Psoas muscle (tissue), 8 donors: ENCODE data around the gene CDC42EP2. TPM values are rescaled to one million over a fixed set of nuclear protein-coding genes. Genes with fewer than 3 reads are reported as not detected.
"Not testable (repeated sequence)": the region's sequence is repeated elsewhere in the genome, so short reads cannot be mapped to it uniquely, and the experiment has no call there.

ENCODE experiments used
- ATAC-seq, 4 donors: fragments of 200-7000 bp; cut with Tn5 transposase; one replicate each; pipeline ENCODE4 v1.9.1; 2020; ENCODE audit warnings: moderate library complexity in 3 of 4, mild to moderate bottlenecking in 2 of 4
- DNase-seq, 2 donors: peaks; one replicate each; pipeline ENCODE4 v3.0.0-alpha.2; 2020
- H3K27ac ChIP-seq: fragments of 200-600 bp; one replicate; pipeline ENCODE4 v1.8.0; 2022
- H3K27me3 ChIP-seq, 3 donors: fragments of 200-600 bp in 1 of 3; one replicate each; pipeline versions ENCODE4 v1.6.1 to v1.8.0; 2013 to 2022; ENCODE audit warnings: low read length in 2 of 3, mild to moderate bottlenecking in 2 of 3, moderate library complexity in 1 of 3; ENCODE audit not compliant: insufficient read depth in 3 of 3
- H3K36me3 ChIP-seq, 2 donors: fragments of 200-600 bp in 1 of 2; one replicate each; pipeline versions ENCODE4 v1.6.1 to v1.8.0; 2013 to 2022; ENCODE audit warnings: low read depth in 1 of 2, mild to moderate bottlenecking in 1 of 2, moderate library complexity in 1 of 2; ENCODE audit not compliant: insufficient read depth in 1 of 2
- H3K4me1 ChIP-seq: fragments of 200-600 bp; one replicate; pipeline ENCODE4 v1.8.0; 2022
- H3K4me3 ChIP-seq: fragments of 200-600 bp; one replicate; pipeline ENCODE4 v1.8.0; 2022; ENCODE audit warnings: mild to moderate bottlenecking
- H3K9me3 ChIP-seq: fragments of 200-600 bp; one replicate; pipeline ENCODE4 v1.8.0; 2022
- CTCF ChIP-seq: fragments of 200-600 bp; IDR thresholded peaks from one replicate; pipeline ENCODE4 v1.8.0; 2022; ENCODE audit warnings: antibody characterized with exemption
- WGBS, 3 donors: extraction: QIAGEN DNeasy Blood & Tissue Kit; methylation state at CpG; one replicate each; pipeline versions ENCODE4 v1.1.6 to v1.1.7; 2013; 5-methylcytosine and 5-hydroxymethylcytosine counted together
- intact Hi-C, 2 donors: fragments of 100-400 bp; cut with DNase I; formaldehyde crosslinking; loops; one replicate each; pipeline versions ENCODE4 v1.11.0 to v1.14.2; 2022
- polyA plus RNA-seq, 3 donors: library from polyadenylated mRNA; stranded (reverse); fragments of 200-250 nt; gene quantifications; one replicate each; pipeline ENCODE4 v1.2.3, GENCODE V29; 2013
- total RNA-seq, 4 donors: library from RNA; stranded (reverse); fragmentation: NEBNext Ultra II Directional in 2 of 4; extraction: Animal tissue kit (Norgen Biotek cat#: 25700) in 2 of 4; gene quantifications; one replicate each; pipeline versions ENCODE4 v1.2.1 to v1.2.4, GENCODE V29; 2021 to 2023
- donor health status: healthy with polysubstance abuse.
- donor health status: DM: no; HTN: no; CAD: no; lungs with moderate emphysema.
- donor health status: Bipolar disorder and iron deficiency.
- donor health status: healthy.
- donor health status: DM: yes; HTN: yes; CAD: no.
- donor health status: DM: no; HTN: no; CAD: no.
- donor health status: DM: no; HTN: no; CAD: no.
- donor health status: DM: yes; HTN: yes; CAD: no.

Gene CDC42EP2
- total and polyA plus RNA-seq, 7 donors = 2.7 to 7.3 (median 5.9) TPM

- intact Hi-C loops = no loop called here
- no peaks in the 10 kb centered on the region for H3K9me3 ChIP-seq
- no peak overlapping the region for H3K27ac ChIP-seq
- WGBS, 3 donors = 82 to 83% (median 82%) methylated on average over 4 of the region's 4 CpGs
- no peaks in the 10 kb centered on the region for H3K27me3 ChIP-seq
- no peak overlapping the region for H3K4me3 ChIP-seq
- H3K36me3 ChIP-seq = peaks cover 0 to 18% of the 10 kb centered on the region in 2 donors
- H3K4me1 ChIP-seq = peaks cover 13% of the 10 kb centered on the region
- TF ChIP-seq CTCF = no peak
- ATAC-seq (no peak), DNase-seq (no peak)
These were observed 10.8 kb downstream of the CDC42EP2 start for GRCh38 chr11:65325435-65325834.

- no peaks in the 10 kb centered on the region for H3K9me3 ChIP-seq
- intact Hi-C loops = no loop called here
- DNase-seq = no peak
- peaks cover 0 to 2% of the 10 kb centered on the region in 2 donors for H3K36me3 ChIP-seq
- WGBS, 3 donors = 84 to 92% (median 86%) methylated on average over 8 of the region's 8 CpGs
- TF ChIP-seq CTCF = no peak
- peaks cover 9% of the 10 kb centered on the region for H3K4me1 ChIP-seq
- H3K27me3 ChIP-seq = no peaks in the 10 kb centered on the region
- no peak for ATAC-seq
- no peak overlapping the region for H3K27ac ChIP-seq
- no peak overlapping the region for H3K4me3 ChIP-seq
These were observed 12.4 kb downstream of the CDC42EP2 start for GRCh38 chr11:65327021-65327420.

- Histone ChIP-seq H3K4me3 (peak overlapping the region; percentile 15), H3K27me3 (no peaks in the 10 kb centered on the region), H3K4me1 (peaks cover 8% of the 10 kb centered on the region), H3K9me3 (no peaks in the 10 kb centered on the region), H3K27ac (no peak overlapping the region), H3K36me3 (no peaks in the 10 kb centered on the region)
- ATAC-seq = no peak
- TF ChIP-seq CTCF = no peak
- no peak for DNase-seq
- intact Hi-C loops = no loop called here
- 57 to 68% (median 62%) methylated on average over 2 of the region's 2 CpGs for WGBS, 3 donors
These were observed 14.8 kb downstream of the CDC42EP2 start for GRCh38 chr11:65329478-65329877.

GRCh38 chr11:65329944-65330403 lies 15.3 kb downstream of the CDC42EP2 start:
- peak overlapping the region; percentile 15 for H3K4me3 ChIP-seq
- H3K27ac ChIP-seq = no peak overlapping the region
- no peaks in the 10 kb centered on the region for H3K27me3 ChIP-seq
- peak; percentile 84 for TF ChIP-seq CTCF
- no peaks in the 10 kb centered on the region for H3K36me3 ChIP-seq
- no peaks in the 10 kb centered on the region for H3K9me3 ChIP-seq
- peaks cover 13% of the 10 kb centered on the region for H3K4me1 ChIP-seq
- 3 to 9% (median 6%) methylated on average over 13 of the region's 13 CpGs for WGBS, 3 donors
- ATAC-seq = peak; percentile 38 to 60 (median 53)
- peak; percentile 68 to 81 for DNase-seq
- intact Hi-C loops = no loop called here

GRCh38 chr11:65330544-65330943 lies 15.9 kb downstream of the CDC42EP2 start:
- H3K36me3 ChIP-seq = no peaks in the 10 kb centered on the region

GRCh38 chr11:65332591-65332990 lies 17.9 kb downstream of the CDC42EP2 start:
- ATAC-seq, intact Hi-C loops, H3K36me3 ChIP-seq, H3K27me3 ChIP-seq, H3K4me3 ChIP-seq, H3K27ac ChIP-seq, H3K9me3 ChIP-seq, DNase-seq: not testable (repeated sequence)
- peaks cover 19% of the 10 kb centered on the region for H3K4me1 ChIP-seq
- WGBS, 3 donors = 74 to 83% (median 80%) methylated on average over 9 of the region's 9 CpGs

More at GRCh38 chr11:65330544-65330943, 15.9 kb downstream of the CDC42EP2 start:
- Histone ChIP-seq H3K27me3 (no peaks in the 10 kb centered on the region), H3K4me1 (peaks cover 19% of the 10 kb centered on the region), H3K9me3 (no peaks in the 10 kb centered on the region), H3K27ac (no peak overlapping the region), H3K4me3 (no peak overlapping the region)
- TF ChIP-seq CTCF = no peak
- ATAC-seq = no peak
- WGBS, 3 donors = 62 to 67% (median 63%) methylated on average over 7 of the region's 7 CpGs
- DNase-seq = no peak
- intact Hi-C loops = no loop called here
